SU-DHL-6 (cell line): Measurements from ENCODE around the gene ZNF341.

Experiments
- EZH2phosphoT487 ChIP-seq: fragments of 200-600 bp; sonication (generic), shearing (Covaris generic); conservative IDR thresholded peaks from 2 replicates; pipeline ENCODE4 v1.6.1; 2018; ENCODE audit warnings: mild to moderate bottlenecking, antibody characterized with exemption, low read length, moderate library complexity, mixed read lengths
- TF ChIP-seq, protein P1 (sequence below): fragments of 200-600 bp; sonication (generic); IDR thresholded peaks from one replicate; pipeline ENCODE4 v1.5.1; 2017; ENCODE audit warnings: antibody characterized with exemption, mild to moderate bottlenecking, low read length, moderate library complexity; ENCODE audit not compliant: insufficient read depth, poor library complexity, severe bottlenecking

DNA sequence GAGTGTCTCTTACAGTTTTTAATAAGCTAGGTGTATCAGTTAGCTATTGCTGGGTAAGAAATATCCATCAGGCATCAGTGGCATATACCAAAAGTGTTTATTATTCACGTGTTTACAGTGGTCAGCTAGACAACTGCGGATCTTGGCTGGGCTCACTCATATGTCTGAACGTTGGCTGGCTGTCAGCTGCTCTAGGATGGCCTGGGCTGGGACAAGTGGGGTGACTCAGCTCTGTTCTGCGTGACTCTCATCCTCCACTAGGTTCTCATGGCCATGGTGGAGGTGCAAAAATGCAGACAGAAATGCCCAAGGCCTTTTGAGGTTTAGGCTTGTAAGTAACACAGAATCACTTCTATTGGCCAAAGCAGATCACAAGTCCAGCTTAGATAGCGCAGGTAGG is 22.0 kb downstream of the ZNF341 start:
- TF ChIP-seq, protein P1, sequence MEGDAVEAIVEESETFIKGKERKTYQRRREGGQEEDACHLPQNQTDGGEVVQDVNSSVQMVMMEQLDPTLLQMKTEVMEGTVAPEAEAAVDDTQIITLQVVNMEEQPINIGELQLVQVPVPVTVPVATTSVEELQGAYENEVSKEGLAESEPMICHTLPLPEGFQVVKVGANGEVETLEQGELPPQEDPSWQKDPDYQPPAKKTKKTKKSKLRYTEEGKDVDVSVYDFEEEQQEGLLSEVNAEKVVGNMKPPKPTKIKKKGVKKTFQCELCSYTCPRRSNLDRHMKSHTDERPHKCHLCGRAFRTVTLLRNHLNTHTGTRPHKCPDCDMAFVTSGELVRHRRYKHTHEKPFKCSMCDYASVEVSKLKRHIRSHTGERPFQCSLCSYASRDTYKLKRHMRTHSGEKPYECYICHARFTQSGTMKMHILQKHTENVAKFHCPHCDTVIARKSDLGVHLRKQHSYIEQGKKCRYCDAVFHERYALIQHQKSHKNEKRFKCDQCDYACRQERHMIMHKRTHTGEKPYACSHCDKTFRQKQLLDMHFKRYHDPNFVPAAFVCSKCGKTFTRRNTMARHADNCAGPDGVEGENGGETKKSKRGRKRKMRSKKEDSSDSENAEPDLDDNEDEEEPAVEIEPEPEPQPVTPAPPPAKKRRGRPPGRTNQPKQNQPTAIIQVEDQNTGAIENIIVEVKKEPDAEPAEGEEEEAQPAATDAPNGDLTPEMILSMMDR, result no peak
- TF ChIP-seq EZH2phosphoT487, result no peak
